ENCODE data around the gene ACER3. TPM values are rescaled to one million over a fixed set of nuclear protein-coding genes. Genes with fewer than 3 reads are reported as not detected.

Gene ACER3
- polyA plus RNA-seq, 3 donors = 22.9 to 45.4 (median 23.6) TPM

GRCh38 chr11:77029829-77030228, 169.1 kb downstream of the ACER3 start:
- intact Hi-C loops (cut with micrococcal nuclease) = no loop called here
- no peak overlapping the region for H2AFZ ChIP-seq (ENCODE audit: insufficient read depth, low read depth, low read length, poor library complexity, severe bottlenecking)
- no peaks in the 10 kb centered on the region for H3K9me3 ChIP-seq (replicated peaks in 1 of 2; ENCODE audit: control insufficient read depth in 1 of 2, insufficient read depth in 1 of 2, low read length in 2 of 2)
- no peak overlapping the region for H3K27ac ChIP-seq (ENCODE audit: low read depth in 1 of 2, low read length in 2 of 2)
- Mint-ChIP-seq H3K36me3 (no peaks in the 10 kb centered on the region), H3K27me3 (ENCODE audit: low read depth in 3 of 3) (peaks cover 1 to 3% (median 1%) of the 10 kb centered on the region in 3 donors), H3K9me3 (peaks cover 0 to 3% (median 0%) of the 10 kb centered on the region in 7 donors), H3K4me1 (peaks cover 5% of the 10 kb centered on the region), H3K27ac (peak overlapping the region in 2 of 7 donors; percentile 21 to 51), H3K4me3 (no peak overlapping the region)
- no peak overlapping the region for H3K4me3 ChIP-seq (replicated peaks in 1 of 3; ENCODE audit: low read depth in 2 of 3, low read length in 3 of 3)
- DNase-seq = no peak
- no peaks in the 10 kb centered on the region for H3K79me2 ChIP-seq (ENCODE audit: insufficient read depth, low read length)
- WGBS (ENCODE audit: insufficient coverage) = 82% methylated on average over 5 of the region's 7 CpGs
- H3K4me2 ChIP-seq (replicated peaks; ENCODE audit: extremely low read depth, low read length, poor library complexity, severe bottlenecking) = no peak overlapping the region
- no peaks in the 10 kb centered on the region for H3K36me3 ChIP-seq (replicated peaks in 1 of 2; ENCODE audit: control insufficient read depth in 1 of 2, insufficient read depth in 2 of 2, low read length in 2 of 2)
- no peak overlapping the region for H3K9ac ChIP-seq (ENCODE audit: insufficient read depth, low read length, poor library complexity, severe bottlenecking)
- no peak for TF ChIP-seq CTCF (IDR thresholded peaks at IDR 0.05)
- H3K4me1 ChIP-seq (ENCODE audit: control insufficient read depth in 1 of 2, insufficient read depth in 2 of 2, low read length in 2 of 2) = no peaks in the 10 kb centered on the region
- H3K27me3 ChIP-seq (ENCODE audit: control insufficient read depth in 2 of 2, insufficient read depth in 2 of 2, low read length in 2 of 2) = peaks cover 0 to 6% of the 10 kb centered on the region in 2 donors
- no peaks in the 10 kb centered on the region for H4K20me1 ChIP-seq (ENCODE audit: insufficient read depth, low read length)

GRCh38 chr11:77030834-77031414, 170.2 kb downstream of the ACER3 start:
- Histone ChIP-seq H3K4me2 (replicated peaks; ENCODE audit: extremely low read depth, low read length, poor library complexity, severe bottlenecking) (no peak overlapping the region), H3K4me3 (replicated peaks in 1 of 3; ENCODE audit: low read depth in 2 of 3, low read length in 3 of 3) (no peak overlapping the region), H3K36me3 (replicated peaks in 1 of 2; ENCODE audit: control insufficient read depth in 1 of 2, insufficient read depth in 2 of 2, low read length in 2 of 2) (no peaks in the 10 kb centered on the region), H3K4me1 (ENCODE audit: control insufficient read depth in 1 of 2, insufficient read depth in 2 of 2, low read length in 2 of 2) (peaks cover 7 to 8% of the 10 kb centered on the region in 2 donors), H2AFZ (ENCODE audit: insufficient read depth, low read depth, low read length, poor library complexity, severe bottlenecking) (no peak overlapping the region), H3K27me3 (ENCODE audit: control insufficient read depth in 2 of 2, insufficient read depth in 2 of 2, low read length in 2 of 2) (peaks cover 0 to 6% of the 10 kb centered on the region in 2 donors), H3K9me3 (replicated peaks in 1 of 2; ENCODE audit: control insufficient read depth in 1 of 2, insufficient read depth in 1 of 2, low read length in 2 of 2) (no peaks in the 10 kb centered on the region), H3K27ac (ENCODE audit: low read depth in 1 of 2, low read length in 2 of 2) (no peak overlapping the region), H3K9ac (ENCODE audit: insufficient read depth, low read length, poor library complexity, severe bottlenecking) (no peak overlapping the region), H4K20me1 (ENCODE audit: insufficient read depth, low read length) (no peaks in the 10 kb centered on the region), H3K79me2 (ENCODE audit: insufficient read depth, low read length) (no peaks in the 10 kb centered on the region)
- H3K27ac Mint-ChIP-seq = no peak overlapping the region
- peaks cover 1 to 3% (median 3%) of the 10 kb centered on the region in 3 donors for H3K27me3 Mint-ChIP-seq (ENCODE audit: low read depth in 3 of 3)
- DNase-seq = no peak
- peaks cover 0 to 3% (median 0%) of the 10 kb centered on the region in 7 donors for H3K9me3 Mint-ChIP-seq
- H3K4me1 Mint-ChIP-seq = peaks cover 15% of the 10 kb centered on the region
- H3K4me3 Mint-ChIP-seq = no peak overlapping the region
- 86% methylated on average over 6 of the region's 12 CpGs for WGBS (ENCODE audit: insufficient coverage)
- intact Hi-C loops (cut with micrococcal nuclease) = no loop called here
- no peak for TF ChIP-seq CTCF (IDR thresholded peaks at IDR 0.05)
- H3K36me3 Mint-ChIP-seq = no peaks in the 10 kb centered on the region

Data from CD14-positive monocyte (primary cell).